ENCODE results near the gene MFSD12.

DNA sequence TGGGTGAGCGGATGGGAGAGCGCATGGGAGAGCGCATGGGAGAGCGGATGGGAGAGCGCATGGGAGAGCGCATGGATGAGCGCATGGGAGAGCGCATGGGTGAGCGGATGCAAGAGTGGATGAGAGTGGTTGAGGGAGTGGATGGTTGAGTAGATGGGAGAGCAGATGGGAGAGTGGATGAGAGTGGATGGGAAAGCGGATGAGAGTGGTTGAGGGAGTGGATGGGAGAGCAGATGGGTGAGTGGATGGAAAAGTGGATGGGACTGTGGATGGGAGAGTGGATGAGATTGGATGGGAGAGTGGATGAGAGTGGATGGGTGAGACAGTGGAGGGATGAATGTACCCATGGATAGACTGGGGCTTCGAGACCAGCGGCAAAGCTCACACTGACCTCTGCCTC lies 27.0 kb downstream of the MFSD12 start:
- TF ChIP-seq, protein P1, sequence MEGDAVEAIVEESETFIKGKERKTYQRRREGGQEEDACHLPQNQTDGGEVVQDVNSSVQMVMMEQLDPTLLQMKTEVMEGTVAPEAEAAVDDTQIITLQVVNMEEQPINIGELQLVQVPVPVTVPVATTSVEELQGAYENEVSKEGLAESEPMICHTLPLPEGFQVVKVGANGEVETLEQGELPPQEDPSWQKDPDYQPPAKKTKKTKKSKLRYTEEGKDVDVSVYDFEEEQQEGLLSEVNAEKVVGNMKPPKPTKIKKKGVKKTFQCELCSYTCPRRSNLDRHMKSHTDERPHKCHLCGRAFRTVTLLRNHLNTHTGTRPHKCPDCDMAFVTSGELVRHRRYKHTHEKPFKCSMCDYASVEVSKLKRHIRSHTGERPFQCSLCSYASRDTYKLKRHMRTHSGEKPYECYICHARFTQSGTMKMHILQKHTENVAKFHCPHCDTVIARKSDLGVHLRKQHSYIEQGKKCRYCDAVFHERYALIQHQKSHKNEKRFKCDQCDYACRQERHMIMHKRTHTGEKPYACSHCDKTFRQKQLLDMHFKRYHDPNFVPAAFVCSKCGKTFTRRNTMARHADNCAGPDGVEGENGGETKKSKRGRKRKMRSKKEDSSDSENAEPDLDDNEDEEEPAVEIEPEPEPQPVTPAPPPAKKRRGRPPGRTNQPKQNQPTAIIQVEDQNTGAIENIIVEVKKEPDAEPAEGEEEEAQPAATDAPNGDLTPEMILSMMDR (conservative IDR thresholded peaks at IDR 0.05; ENCODE audit: low read depth, low read length): no peak
- no peak for TF ChIP-seq EZH2 (IDR thresholded peaks at IDR 0.05; ENCODE audit: borderline replicate concordance, low read depth, low read length, poor library complexity, severe bottlenecking)

Data from A673 (cell line).